HepG2 (cell line): ENCODE results near the gene RBCK1. TPM values are rescaled to one million over a fixed set of nuclear protein-coding genes. Genes with fewer than 3 reads are reported as not detected.
A peak's percentile ranks its signal among the peaks of the same experiment; 100 is the strongest.

ENCODE experiments used
- ARHGAP35 ChIP-seq: sonication (generic); formaldehyde crosslinking; IDR thresholded peaks from 2 replicates; pipeline ENCODE4 v1.9.0; 2022; ENCODE audit warnings: mild to moderate bottlenecking, inconsistent platforms, moderate library complexity, missing genetic modification reagents, borderline replicate concordance
- BCL3 ChIP-seq: sonication (generic); formaldehyde crosslinking; IDR thresholded peaks from 2 replicates; pipeline ENCODE4 v1.5.1; 2020; ENCODE audit warnings: mild to moderate bottlenecking, missing genetic modification reagents, moderate library complexity
- FOXK1 ChIP-seq: sonication (generic); formaldehyde crosslinking; IDR thresholded peaks from 2 replicates; pipeline ENCODE4 v1.4.0; 2020; ENCODE audit warnings: low read depth, missing genetic modification reagents, borderline replicate concordance
- FOXP1 ChIP-seq, 2 experiments: fragments of 450-650 bp in 1 of 2; IDR thresholded peaks; 2 replicates each; pipeline ENCODE4 v1.6.1; 2017 to 2018; ENCODE audit warnings: antibody characterized with exemption in 1 of 2
- KDM6A ChIP-seq: IDR thresholded peaks from 2 replicates; pipeline ENCODE4 v1.6.1; 2016; ENCODE audit warnings: low read depth
- MTF1 ChIP-seq: sonication (generic); formaldehyde crosslinking; IDR thresholded peaks from 2 replicates; pipeline ENCODE4 v1.5.0; 2020; ENCODE audit warnings: missing genetic modification reagents
- PCBP2 ChIP-seq: fragments of 200-400 bp; formaldehyde crosslinking; optimal IDR thresholded peaks from 2 replicates; pipeline ENCODE3; 2018; ENCODE audit warnings: low read length, low read depth; ENCODE audit not compliant: poor library complexity, severe bottlenecking
- PITX1 ChIP-seq: sonication (generic); formaldehyde crosslinking; IDR thresholded peaks from 2 replicates; pipeline ENCODE4 v1.5.1; 2020; ENCODE audit warnings: mild to moderate bottlenecking, missing genetic modification reagents
- U2AF1 ChIP-seq: fragments of 200-400 bp; formaldehyde crosslinking; optimal IDR thresholded peaks from 2 replicates; pipeline ENCODE3; 2017; ENCODE audit warnings: mild to moderate bottlenecking, low read depth, low read length
- ZBTB4 ChIP-seq: sonication (generic); formaldehyde crosslinking; IDR thresholded peaks from 2 replicates; pipeline ENCODE4 v1.4.0; 2020; ENCODE audit warnings: missing genetic modification reagents, mild to moderate bottlenecking, borderline replicate concordance
- ZFP41 ChIP-seq: sonication (generic); formaldehyde crosslinking; IDR thresholded peaks from 2 replicates; pipeline ENCODE4 v1.4.0; 2020; ENCODE audit warnings: mild to moderate bottlenecking, missing genetic modification reagents, borderline replicate concordance
- ZMAT3 ChIP-seq: sonication (generic); formaldehyde crosslinking; conservative IDR thresholded peaks from 2 replicates; pipeline ENCODE4 v1.7.0; 2021; ENCODE audit warnings: missing genetic modification reagents
- ZNF282 ChIP-seq: fragments of 450-650 bp; IDR thresholded peaks from 2 replicates; pipeline ENCODE4 v1.6.1; 2018; ENCODE audit not compliant: partially characterized antibody
- ZNF33B ChIP-seq: sonication (generic); formaldehyde crosslinking; IDR thresholded peaks from 2 replicates; pipeline ENCODE4 v1.5.1; 2020; ENCODE audit warnings: mild to moderate bottlenecking, missing genetic modification reagents
- ZNF350 ChIP-seq: sonication (generic); formaldehyde crosslinking; IDR thresholded peaks from 2 replicates; pipeline ENCODE4 v1.4.0; 2020; ENCODE audit warnings: mild to moderate bottlenecking, low read depth, missing genetic modification reagents, borderline replicate concordance
- ZNF512 ChIP-seq: sonication (generic); formaldehyde crosslinking; IDR thresholded peaks from 2 replicates; pipeline ENCODE4 v1.4.0; 2020; ENCODE audit warnings: mild to moderate bottlenecking, missing genetic modification reagents
- ZNF513 ChIP-seq: sonication (generic); formaldehyde crosslinking; conservative IDR thresholded peaks from 2 replicates; pipeline ENCODE4 v1.5.0; 2020; ENCODE audit warnings: missing genetic modification reagents
- ZNF839 ChIP-seq: sonication (generic); formaldehyde crosslinking; IDR thresholded peaks from 2 replicates; pipeline ENCODE4 v1.4.0; 2020; ENCODE audit warnings: missing genetic modification reagents, mild to moderate bottlenecking, borderline replicate concordance
- polyA plus RNA-seq, 8 experiments: library from polyadenylated mRNA; depleted of rRNA in 3 of 8; stranded (reverse) in 7 of 8; unstranded in 1 of 8; fragments of >200 nt; fragmentation: Illumina TruSeq in 4 of 8; extraction: Trizol in 4 of 8; gene quantifications; 2 replicates each; pipeline versions ENCODE4 v1.2.1 to v1.2.3, GENCODE V29; 2011 to 2016; ENCODE audit warnings: low read depth in 4 of 8, missing spikeins in 1 of 8, mixed read lengths in 1 of 8; ENCODE audit not compliant: insufficient read depth in 1 of 8
- total RNA-seq, 5 experiments: library from RNA; depleted of rRNA; stranded (reverse); fragments of >200 nt; fragmentation: Illumina TruSeq; extraction: Trizol; gene quantifications; 2 replicates each; pipeline ENCODE4 v1.2.3, GENCODE V29; 2016; ENCODE audit warnings: low read depth in 1 of 5
- TF ChIP-seq, protein P1 (sequence below): sonication (generic); formaldehyde crosslinking; IDR thresholded peaks from 2 replicates; pipeline ENCODE4 v1.5.0; 2020; ENCODE audit warnings: mild to moderate bottlenecking, missing genetic modification reagents

The RBCK1 gene
- total and polyA plus RNA-seq, 2 of the 13 experiments (the other 11 are each of a cell fraction or from before 2014, with no cell fraction given): 149 to 215 TPM

- TF ChIP-seq ZNF513 (CRISPR knock-in tag): no peak
- no peak for TF ChIP-seq ZNF350 (CRISPR knock-in tag)
- peak; percentile 10; the same call in 1 of the 2 replicates for TF ChIP-seq ZBTB4 (CRISPR knock-in tag)
- no peak for TF ChIP-seq ARHGAP35 (CRISPR knock-in tag)
- TF ChIP-seq BCL3 (CRISPR knock-in tag): no peak
- TF ChIP-seq, protein P1, sequence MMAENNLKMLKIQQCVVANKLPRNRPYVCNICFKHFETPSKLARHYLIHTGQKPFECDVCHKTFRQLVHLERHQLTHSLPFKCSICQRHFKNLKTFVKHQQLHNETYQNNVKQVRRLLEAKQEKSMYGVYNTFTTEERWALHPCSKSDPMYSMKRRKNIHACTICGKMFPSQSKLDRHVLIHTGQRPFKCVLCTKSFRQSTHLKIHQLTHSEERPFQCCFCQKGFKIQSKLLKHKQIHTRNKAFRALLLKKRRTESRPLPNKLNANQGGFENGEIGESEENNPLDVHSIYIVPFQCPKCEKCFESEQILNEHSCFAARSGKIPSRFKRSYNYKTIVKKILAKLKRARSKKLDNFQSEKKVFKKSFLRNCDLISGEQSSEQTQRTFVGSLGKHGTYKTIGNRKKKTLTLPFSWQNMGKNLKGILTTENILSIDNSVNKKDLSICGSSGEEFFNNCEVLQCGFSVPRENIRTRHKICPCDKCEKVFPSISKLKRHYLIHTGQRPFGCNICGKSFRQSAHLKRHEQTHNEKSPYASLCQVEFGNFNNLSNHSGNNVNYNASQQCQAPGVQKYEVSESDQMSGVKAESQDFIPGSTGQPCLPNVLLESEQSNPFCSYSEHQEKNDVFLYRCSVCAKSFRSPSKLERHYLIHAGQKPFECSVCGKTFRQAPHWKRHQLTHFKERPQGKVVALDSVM: 0 out of 2 replicates have a peak, but pooled peaks have one; percentile 30
- TF ChIP-seq ZNF512 (CRISPR knock-in tag): no peak
- no peak for TF ChIP-seq ZNF282
- TF ChIP-seq U2AF1: no peak
- no peak for TF ChIP-seq ZNF839 (CRISPR knock-in tag)
- no peak for TF ChIP-seq KDM6A (CRISPR knock-in tag)
- TF ChIP-seq FOXP1 (IDR thresholded peaks at IDR 0.05): no peak
- no peak for TF ChIP-seq FOXP1 (CRISPR knock-in tag; IDR thresholded peaks at IDR 0.05)
- TF ChIP-seq PITX1: no peak; the same call in 1 of the 2 replicates
- no peak for TF ChIP-seq FOXK1 (CRISPR knock-in tag)
- no peak for TF ChIP-seq ZNF33B (CRISPR knock-in tag)
- TF ChIP-seq ZFP41 (CRISPR knock-in tag): no peak
- TF ChIP-seq PCBP2: no peak
- no peak for TF ChIP-seq ZMAT3 (CRISPR knock-in tag)
- no peak for TF ChIP-seq MTF1 (CRISPR knock-in tag)
Measured at GRCh38 chr20:373171-373890, 34.8 kb upstream of the RBCK1 start (continued).
